ENCODE data around the gene FAM136A. TPM values are rescaled to one million over a fixed set of nuclear protein-coding genes. Genes with fewer than 3 reads are reported as not detected.
"Not testable (repeated sequence)": the region's sequence is repeated elsewhere in the genome, so short reads cannot be mapped to it uniquely, and the experiment has no call there.

The FAM136A gene
- total and polyA plus RNA-seq, 2 of the 13 experiments (the other 11 are each of a cell fraction or from before 2014, with no cell fraction given) = 77.8 to 126 TPM

DNA sequence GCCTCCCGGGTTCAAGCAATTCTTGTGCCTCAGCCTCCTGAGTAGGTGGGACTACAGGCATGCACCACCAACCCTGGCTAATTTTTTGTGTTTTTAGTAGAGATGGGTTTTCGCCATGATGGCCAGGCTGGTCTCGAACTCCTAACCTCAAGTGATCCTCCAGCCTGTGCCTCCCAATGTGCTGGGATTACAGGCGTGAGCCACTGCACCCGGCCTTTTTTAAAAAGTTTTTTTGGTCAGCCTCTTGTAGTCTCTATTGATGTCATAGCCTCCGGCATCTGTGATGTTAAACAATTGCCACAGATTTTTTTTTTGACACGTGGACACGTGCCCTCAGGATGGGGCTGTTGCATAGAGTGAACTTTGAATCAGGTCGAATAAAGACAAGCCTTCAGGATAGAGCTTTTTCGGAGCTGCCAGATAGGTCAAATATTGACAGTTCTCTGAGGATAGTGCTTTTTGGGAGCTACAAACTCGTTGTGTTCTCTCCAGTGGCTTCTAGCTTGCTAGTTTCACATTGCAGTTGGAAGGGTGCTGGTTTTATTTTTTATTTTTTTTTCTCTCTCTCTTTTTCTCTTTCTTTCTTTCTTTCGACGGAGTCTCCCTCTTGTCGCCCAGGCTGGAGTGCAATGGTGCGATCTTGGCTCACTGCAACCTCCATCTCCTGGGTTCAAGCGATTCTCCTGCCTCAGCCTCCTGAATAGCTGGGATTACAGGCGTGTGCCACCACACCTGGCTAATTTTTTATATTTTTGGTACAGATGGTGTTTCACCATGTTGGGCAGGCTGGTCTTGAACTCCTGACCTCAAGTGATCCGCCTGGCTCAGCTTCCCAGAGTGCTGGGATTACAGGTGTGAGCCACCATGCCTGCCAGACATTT lies 32.2 kb downstream of the FAM136A start (continued):
- peak; percentile 46 for TF ChIP-seq ZNF121 (CRISPR knock-in tag; IDR thresholded peaks at IDR 0.05)

DNA sequence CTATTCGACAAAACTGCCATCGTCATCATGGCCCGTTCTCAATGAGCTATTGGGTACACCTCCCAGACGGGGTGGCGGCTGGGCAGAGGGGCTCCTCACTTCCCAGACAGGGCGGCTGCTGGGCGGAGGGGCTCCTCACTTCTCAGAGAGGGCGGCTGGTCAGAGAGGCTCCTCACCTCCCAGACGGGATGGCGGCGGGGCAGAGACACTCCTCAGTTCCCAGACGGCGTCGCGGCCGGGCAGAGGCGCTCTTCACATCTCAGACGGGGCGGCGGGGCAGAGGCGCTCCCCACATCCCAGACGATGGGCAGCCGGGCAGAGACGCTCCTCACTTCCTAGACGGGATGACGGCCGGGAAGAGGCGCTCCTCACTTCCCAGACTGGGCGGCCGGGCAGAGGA lies 34.9 kb downstream of the FAM136A start:
- H3K9ac ChIP-seq (ENCODE audit: insufficient read depth, low read depth, low read length); H3K27me3 ChIP-seq (ENCODE audit: control insufficient read depth in 1 of 2, insufficient read depth in 2 of 2, low read length in 2 of 2); intact Hi-C loops (cut with micrococcal nuclease; ENCODE audit: unreplicated experiment); H3K4me3 ChIP-seq (replicated peaks in 1 of 3; ENCODE audit: insufficient read depth in 1 of 3, low read depth in 2 of 3, low read length in 3 of 3); POLR2A ChIA-PET; ATAC-seq; H2AFZ ChIP-seq (ENCODE audit: low read length); in situ Hi-C loops (cut with HindIII; ENCODE audit: extremely low pct_ligation_motif_present, low pct_unique_long_range_greater_than_20kb); FAIRE-seq; H3K9me3 ChIP-seq (ENCODE audit: low read length); DNase-seq (ENCODE audit: low spot score); CTCF ChIA-PET (ENCODE audit: low intra/inter-chr PET ratio, low total read pairs); H3K4me2 ChIP-seq (ENCODE audit: low read depth, low read length); H3K27ac ChIP-seq (ENCODE audit: extremely low read length, insufficient read depth, low read length); BruUV-seq (replicated peaks); H4K20me1 ChIP-seq (ENCODE audit: insufficient read depth, low read length): not testable (repeated sequence)
- Histone ChIP-seq H3K36me3 (replicated peaks in 1 of 2; ENCODE audit: control insufficient read depth in 1 of 2, insufficient read depth in 2 of 2, low read length in 2 of 2) (peaks cover 17 to 31% of the 10 kb centered on the region in 2 experiments), H3K79me2 (ENCODE audit: insufficient read depth, low read length) (peaks cover 15% of the 10 kb centered on the region), H3K4me1 (ENCODE audit: insufficient read depth, low read length) (peaks cover 32% of the 10 kb centered on the region)
- TF ChIP-seq RBFOX2 (IDR thresholded peaks at IDR 0.05; ENCODE audit: low read depth, low read length) = 0 out of 2 replicates have a peak, but pooled peaks have one; percentile 30
- WGBS (ENCODE audit: low lambda C conversion rate) = 99% methylated on average over 28 of the region's 30 CpGs

- H3K4me3 ChIP-seq (replicated peaks in 1 of 3; ENCODE audit: insufficient read depth in 1 of 3, low read depth in 2 of 3, low read length in 3 of 3) = no peak overlapping the region
- DNase-seq (ENCODE audit: low spot score) (no peak), ATAC-seq (no peak), FAIRE-seq (peak; percentile 4)
- peaks cover 43% of the 10 kb centered on the region for H3K4me1 ChIP-seq (ENCODE audit: insufficient read depth, low read length)
- H3K27ac ChIP-seq (ENCODE audit: extremely low read length, insufficient read depth, low read length) = no peak overlapping the region
- intact Hi-C loops (cut with micrococcal nuclease; ENCODE audit: unreplicated experiment) = no loop called here
- H3K9me3 ChIP-seq (ENCODE audit: low read length) = no peaks in the 10 kb centered on the region
- H3K4me2 ChIP-seq (ENCODE audit: low read depth, low read length) = peak overlapping the region; percentile 25; the same call in 1 of the 2 replicates
- H2AFZ ChIP-seq (ENCODE audit: low read length) = no peak overlapping the region
- H3K79me2 ChIP-seq (ENCODE audit: insufficient read depth, low read length) = peaks cover 46% of the 10 kb centered on the region
- BruUV-seq (replicated peaks) = TSS peak; percentile 25
- peaks cover 14 to 49% of the 10 kb centered on the region in 2 experiments for H3K36me3 ChIP-seq (replicated peaks in 1 of 2; ENCODE audit: control insufficient read depth in 1 of 2, insufficient read depth in 2 of 2, low read length in 2 of 2)
- 0 out of 2 replicates have a peak overlapping the region, but pooled peaks have one; percentile 7 for H3K9ac ChIP-seq (ENCODE audit: insufficient read depth, low read depth, low read length)
- ChIA-PET CTCF (ENCODE audit: low intra/inter-chr PET ratio, low total read pairs) (no interaction called here), POLR2A (interaction anchor here (0.6 to 3.9 kb wide), 3 partner anchors 12 to 136 kb away, joined by 3 to 18 read pairs (median 7); partner anchors contain the start of gene SNRPG)
- no peaks in the 10 kb centered on the region for H4K20me1 ChIP-seq (ENCODE audit: insufficient read depth, low read length)
- in situ Hi-C loops (cut with HindIII; ENCODE audit: extremely low pct_ligation_motif_present, low pct_unique_long_range_greater_than_20kb) = no loop called here
- H3K27me3 ChIP-seq (ENCODE audit: control insufficient read depth in 1 of 2, insufficient read depth in 2 of 2, low read length in 2 of 2) = no peaks in the 10 kb centered on the region; a peak in 1 of 5 replicates
- 81% methylated on average over 1 of the region's 1 CpG for WGBS (ENCODE audit: low lambda C conversion rate)
- TF ChIP-seq CTCF (CRISPR knock-in tag; IDR thresholded peaks at IDR 0.05) (peak; percentile 33; the same call in 1 of the 2 replicates), XRCC5 (optimal IDR thresholded peaks at IDR 0.05; ENCODE audit: low read length) (no peak), SAP130 (CRISPR knock-in tag; IDR thresholded peaks at IDR 0.05; ENCODE audit: low read depth) (peak; percentile 26; the same call in 1 of the 2 replicates), ZFP36 (IDR thresholded peaks at IDR 0.05; ENCODE audit: borderline replicate concordance, low read depth, low read length, partially characterized antibody) (no peak), RXRB (CRISPR knock-in tag; IDR thresholded peaks at IDR 0.05; ENCODE audit: borderline replicate concordance) (0 out of 2 replicates have a peak, but pooled peaks have one; percentile 10), MIER2 (CRISPR knock-in tag; IDR thresholded peaks at IDR 0.05) (no peak), KLF16 (CRISPR knock-in tag; IDR thresholded peaks at IDR 0.05) (peak in 1 of 2 experiments; percentile 27; a peak in 1 of 4 replicates)
- TF ChIP-seq, protein P1, sequence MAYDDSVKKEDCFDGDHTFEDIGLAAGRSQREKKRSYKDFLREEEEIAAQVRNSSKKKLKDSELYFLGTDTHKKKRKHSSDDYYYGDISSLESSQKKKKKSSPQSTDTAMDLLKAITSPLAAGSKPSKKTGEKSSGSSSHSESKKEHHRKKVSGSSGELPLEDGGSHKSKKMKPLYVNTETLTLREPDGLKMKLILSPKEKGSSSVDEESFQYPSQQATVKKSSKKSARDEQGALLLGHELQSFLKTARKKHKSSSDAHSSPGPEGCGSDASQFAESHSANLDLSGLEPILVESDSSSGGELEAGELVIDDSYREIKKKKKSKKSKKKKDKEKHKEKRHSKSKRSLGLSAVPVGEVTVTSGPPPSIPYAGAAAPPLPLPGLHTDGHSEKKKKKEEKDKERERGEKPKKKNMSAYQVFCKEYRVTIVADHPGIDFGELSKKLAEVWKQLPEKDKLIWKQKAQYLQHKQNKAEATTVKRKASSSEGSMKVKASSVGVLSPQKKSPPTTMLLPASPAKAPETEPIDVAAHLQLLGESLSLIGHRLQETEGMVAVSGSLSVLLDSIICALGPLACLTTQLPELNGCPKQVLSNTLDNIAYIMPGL (CRISPR knock-in tag; IDR thresholded peaks at IDR 0.05; ENCODE audit: borderline replicate concordance in 1 of 2, low read depth in 1 of 2) = peak in 1 of 2 experiments; percentile 23; a peak in 1 of 4 replicates
Observed at GRCh38 chr2:70261501-70261900, 40.4 kb downstream of the FAM136A start.

Data from HepG2 (cell line).